ENCODE results near the gene PRKN.

GRCh38 chr6:161866570-161866969, 861.0 kb downstream of the PRKN start:
- no peak for TF ChIP-seq EZH2phosphoT487 (IDR thresholded peaks at IDR 0.05; ENCODE audit: unreplicated experiment)
- TF ChIP-seq POLR2AphosphoS5 (IDR thresholded peaks at IDR 0.05; ENCODE audit: low read depth): no peak
- TF ChIP-seq CTCF (conservative IDR thresholded peaks at IDR 0.05; ENCODE audit: low read depth in 2 of 2): no peak
- no peak for TF ChIP-seq EZH2 (IDR thresholded peaks at IDR 0.05; ENCODE audit: low read depth, unreplicated experiment)
- TF ChIP-seq CREB1 (CRISPR knock-in tag; IDR thresholded peaks at IDR 0.05; ENCODE audit: low read depth): no peak
- no peak for TF ChIP-seq ETS1 (IDR thresholded peaks at IDR 0.05)
- no peak for TF ChIP-seq REST (IDR thresholded peaks at IDR 0.05; ENCODE audit: unreplicated experiment)
- TF ChIP-seq JUNB (IDR thresholded peaks at IDR 0.05; ENCODE audit: unreplicated experiment): no peak
- TF ChIP-seq ZNF114 (CRISPR knock-in tag; IDR thresholded peaks at IDR 0.05): no peak
- no peak for TF ChIP-seq ZNF331 (CRISPR knock-in tag; IDR thresholded peaks at IDR 0.05; ENCODE audit: low read depth)
- no peak for TF ChIP-seq NANOG (IDR thresholded peaks at IDR 0.05; ENCODE audit: borderline replicate concordance)

Measured in GM23338 (cell line).